Erythroblast (primary cell): ENCODE data around the gene SNRNP70.

Experiments
- DNase-seq, 2 experiments: peaks; one replicate each; lab custom pipeline; 2025; lab: John Stamatoyannopoulos, UW
- GATA1 ChIP-seq: IDR thresholded peaks from 2 replicates; pipeline ENCODE4 v1.6.1; 2011; ENCODE audit warnings: low read depth, mild to moderate bottlenecking, control low read depth, low read length, moderate library complexity
- POLR2A ChIP-seq: IDR thresholded peaks from 2 replicates; pipeline ENCODE4 v1.6.1; 2011; ENCODE audit warnings: mild to moderate bottlenecking, low read length

The SNRNP70 gene

GRCh38 chr19:49057636-49058234 lies 27.5 kb upstream of the SNRNP70 start, which contains the start of gene CGB7:
Gene CGB7, minus strand, starts transcription at chr19:49057749. Its CDS starts 2,374 bp downstream, at chr19:49055375.
- TF ChIP-seq POLR2A = no peak
- no peak for TF ChIP-seq GATA1
- DNase-seq = no peak

GRCh38 chr19:49058562-49058961 lies 26.7 kb upstream of the SNRNP70 start:
- no peak for DNase-seq
- TF ChIP-seq GATA1 = no peak
- no peak for TF ChIP-seq POLR2A

GRCh38 chr19:49059053-49059452 lies 26.2 kb upstream of the SNRNP70 start:
- TF ChIP-seq GATA1 = no peak
- TF ChIP-seq POLR2A = no peak

GRCh38 chr19:49061000-49061399 lies 24.3 kb upstream of the SNRNP70 start:
- TF ChIP-seq POLR2A = no peak
- TF ChIP-seq GATA1 = no peak
- no peak for DNase-seq

More at GRCh38 chr19:49059053-49059452, 26.2 kb upstream of the SNRNP70 start:
- DNase-seq = no peak

GRCh38 chr19:49061445-49061844 lies 23.8 kb upstream of the SNRNP70 start:
- no peak for TF ChIP-seq POLR2A
- no peak for TF ChIP-seq GATA1
- DNase-seq = no peak

GRCh38 chr19:49064029-49064629 lies 21.1 kb upstream of the SNRNP70 start:
- TF ChIP-seq POLR2A = no peak
- no peak for TF ChIP-seq GATA1
- DNase-seq = no peak

- DNase-seq = no peak
- TF ChIP-seq POLR2A (no peak), GATA1 (no peak)
These were observed 20.3 kb upstream of the SNRNP70 start, which contains the start of gene NTF4 for GRCh38 chr19:49064768-49065611. Gene NTF4, minus strand, starts transcription at chr19:49064818. Its CDS starts 2,821 bp downstream, at chr19:49061997.

- DNase-seq = no peak
- no peak for TF ChIP-seq POLR2A
- no peak for TF ChIP-seq GATA1
These were observed 19.2 kb upstream of the SNRNP70 start for GRCh38 chr19:49065905-49066512.

- no peak for DNase-seq
- no peak for TF ChIP-seq GATA1
- no peak for TF ChIP-seq POLR2A
These were observed 17.7 kb upstream of the SNRNP70 start for GRCh38 chr19:49067554-49067953.

- no peak for TF ChIP-seq GATA1
- TF ChIP-seq POLR2A = no peak
- DNase-seq = no peak
These were observed 16.2 kb upstream of the SNRNP70 start for GRCh38 chr19:49069026-49069425.

GRCh38 chr19:49070416-49070815 lies 14.8 kb upstream of the SNRNP70 start:
- TF ChIP-seq GATA1 (no peak), POLR2A (no peak)
- DNase-seq = no peak

- no peak for DNase-seq
- no peak for TF ChIP-seq GATA1
- no peak for TF ChIP-seq POLR2A
These were observed 13.2 kb upstream of the SNRNP70 start for GRCh38 chr19:49071860-49072547.
